IPS-15b (cell line): ENCODE measurements around the gene C3orf20.
A peak's percentile ranks its signal among the peaks of the same experiment; 100 is the strongest.
"Not testable (repeated sequence)": the region's sequence is repeated elsewhere in the genome, so short reads cannot be mapped to it uniquely, and the experiment has no call there.

Experiments
- H3K27me3 ChIP-seq: one replicate; pipeline ENCODE4 v1.6.1; 2013; ENCODE audit warnings: low read length; ENCODE audit not compliant: control insufficient read depth, insufficient read depth
- H3K36me3 ChIP-seq: one replicate; pipeline ENCODE4 v1.6.1; 2013; ENCODE audit warnings: low read length; ENCODE audit not compliant: control insufficient read depth, insufficient read depth
- H3K4me1 ChIP-seq: one replicate; pipeline ENCODE4 v1.6.1; 2013; ENCODE audit warnings: mild to moderate bottlenecking, low read length; ENCODE audit not compliant: control insufficient read depth, insufficient read depth
- H3K4me3 ChIP-seq: one replicate; pipeline ENCODE4 v1.5.1; 2013; ENCODE audit warnings: low read depth, low read length
- H3K9ac ChIP-seq: one replicate; pipeline ENCODE4 v1.6.1; 2013; ENCODE audit warnings: low read depth, mild to moderate bottlenecking, low read length
- H3K9me3 ChIP-seq: one replicate; pipeline ENCODE4 v1.6.1; 2013; ENCODE audit warnings: mild to moderate bottlenecking, low read length; ENCODE audit not compliant: control insufficient read depth, insufficient read depth

C3orf20 gene

GRCh38 chr3:14806641-14807263 is 131.8 kb downstream of the C3orf20 start:
- H3K9me3 ChIP-seq, result no peaks in the 10 kb centered on the region
- H3K27me3 ChIP-seq, result peaks cover 37% of the 10 kb centered on the region

GRCh38 chr3:14808025-14808424 is 133.1 kb downstream of the C3orf20 start:
- Histone ChIP-seq H3K9ac (no peak overlapping the region), H3K4me1 (peaks cover 4% of the 10 kb centered on the region), H3K9me3 (no peaks in the 10 kb centered on the region), H3K36me3 (no peaks in the 10 kb centered on the region), H3K27me3 (peaks cover 49% of the 10 kb centered on the region), H3K4me3 (no peak overlapping the region)

More at GRCh38 chr3:14806641-14807263, 131.8 kb downstream of the C3orf20 start:
- Histone ChIP-seq H3K4me1 (peaks cover 4% of the 10 kb centered on the region), H3K36me3 (no peaks in the 10 kb centered on the region), H3K9ac (no peak overlapping the region), H3K4me3 (no peak overlapping the region)

- Histone ChIP-seq H3K9me3 (no peaks in the 10 kb centered on the region), H3K4me1 (peaks cover 4% of the 10 kb centered on the region), H3K27me3 (peaks cover 49% of the 10 kb centered on the region), H3K4me3 (no peak overlapping the region), H3K36me3 (no peaks in the 10 kb centered on the region), H3K9ac (no peak overlapping the region)
Observed at GRCh38 chr3:14808502-14809266, 133.7 kb downstream of the C3orf20 start.

GRCh38 chr3:14809611-14810010 is 134.7 kb downstream of the C3orf20 start:
- not testable (repeated sequence) for H3K9ac ChIP-seq, H3K4me1 ChIP-seq, H3K36me3 ChIP-seq, H3K9me3 ChIP-seq
- H3K27me3 ChIP-seq, result peaks cover 49% of the 10 kb centered on the region
- H3K4me3 ChIP-seq, result peak overlapping the region; percentile 67

GRCh38 chr3:14810070-14810791 is 135.3 kb downstream of the C3orf20 start:
- Histone ChIP-seq H3K27me3 (peaks cover 49% of the 10 kb centered on the region), H3K4me3 (peak overlapping the region; percentile 67), H3K9me3 (no peaks in the 10 kb centered on the region), H3K36me3 (no peaks in the 10 kb centered on the region), H3K9ac (no peak overlapping the region), H3K4me1 (peaks cover 4% of the 10 kb centered on the region)

- peaks cover 4% of the 10 kb centered on the region for H3K4me1 ChIP-seq
- H3K4me3 ChIP-seq, result peak overlapping the region; percentile 72
- H3K9ac ChIP-seq, result no peak overlapping the region
Observed at GRCh38 chr3:14810801-14811661, 136.1 kb downstream of the C3orf20 start.

GRCh38 chr3:14811684-14812083 is 136.7 kb downstream of the C3orf20 start:
- H3K4me1 ChIP-seq, result peaks cover 4% of the 10 kb centered on the region
- H3K9ac ChIP-seq, result no peak overlapping the region
- H3K27me3 ChIP-seq, result peaks cover 49% of the 10 kb centered on the region
- H3K9me3 ChIP-seq, result no peaks in the 10 kb centered on the region
- H3K4me3 ChIP-seq, result peak overlapping the region; percentile 72
- no peaks in the 10 kb centered on the region for H3K36me3 ChIP-seq

More at GRCh38 chr3:14810801-14811661, 136.1 kb downstream of the C3orf20 start:
- Histone ChIP-seq H3K36me3 (no peaks in the 10 kb centered on the region), H3K27me3 (peaks cover 49% of the 10 kb centered on the region), H3K9me3 (no peaks in the 10 kb centered on the region)

GRCh38 chr3:14812196-14812790 is 137.4 kb downstream of the C3orf20 start:
- H3K9me3 ChIP-seq, result no peaks in the 10 kb centered on the region
- H3K4me3 ChIP-seq, result no peak overlapping the region
- H3K36me3 ChIP-seq, result no peaks in the 10 kb centered on the region
- no peak overlapping the region for H3K9ac ChIP-seq
- H3K4me1 ChIP-seq, result peaks cover 4% of the 10 kb centered on the region
- H3K27me3 ChIP-seq, result peaks cover 49% of the 10 kb centered on the region

- H3K36me3 ChIP-seq, result peaks cover under 1% of the 10 kb centered on the region
Observed at GRCh38 chr3:14814411-14814871, 139.5 kb downstream of the C3orf20 start.

GRCh38 chr3:14816359-14816758 is 141.4 kb downstream of the C3orf20 start:
- H3K9me3 ChIP-seq, result no peaks in the 10 kb centered on the region
- peaks cover 15% of the 10 kb centered on the region for H3K27me3 ChIP-seq
- H3K4me3 ChIP-seq, result no peak overlapping the region
- H3K9ac ChIP-seq, result no peak overlapping the region
- no peaks in the 10 kb centered on the region for H3K4me1 ChIP-seq
- peaks cover 8% of the 10 kb centered on the region for H3K36me3 ChIP-seq

More at GRCh38 chr3:14814411-14814871, 139.5 kb downstream of the C3orf20 start:
- no peak overlapping the region for H3K9ac ChIP-seq
- H3K4me3 ChIP-seq, result no peak overlapping the region
- H3K27me3 ChIP-seq, result peaks cover 28% of the 10 kb centered on the region
- H3K4me1 ChIP-seq, result peaks cover 4% of the 10 kb centered on the region
- H3K9me3 ChIP-seq, result no peaks in the 10 kb centered on the region
